Astrocyte (in vitro differentiated cells and primary cell): Measurements from ENCODE around the gene CDON. TPM values are rescaled to one million over a fixed set of nuclear protein-coding genes. Genes with fewer than 3 reads are reported as not detected.

ENCODE experiments used
- DNase-seq: peaks from one replicate; pipeline ENCODE4 v3.0.0-alpha.2; 2010; ENCODE audit warnings: low read depth
- FAIRE-seq: peaks from 2 replicates; lab custom pipeline; 2011; peaks lifted over from hg19 to GRCh38; lab: Jason Lieb, UNC
- H2AFZ ChIP-seq: 2 replicates; pipeline ENCODE4 v1.6.0; 2012; ENCODE audit warnings: low read depth, low read length, inconsistent platforms
- H3K27ac ChIP-seq: 2 replicates; pipeline ENCODE4 v1.5.1; 2011; ENCODE audit warnings: low read depth, low read length, inconsistent platforms
- H3K27me3 ChIP-seq: 2 replicates; pipeline ENCODE4 v1.6.0; 2011; ENCODE audit warnings: low read length, inconsistent platforms; ENCODE audit not compliant: insufficient read depth
- H3K36me3 ChIP-seq: 2 replicates; pipeline ENCODE4 v1.5.1; 2011; ENCODE audit warnings: low read length, inconsistent platforms; ENCODE audit not compliant: insufficient read depth
- H3K4me1 ChIP-seq: 2 replicates; pipeline ENCODE4 v1.5.1; 2011; ENCODE audit warnings: low read length, inconsistent platforms; ENCODE audit not compliant: insufficient read depth
- H3K4me2 ChIP-seq: 2 replicates; pipeline ENCODE4 v1.6.0; 2012; ENCODE audit warnings: low read length, inconsistent platforms
- H3K4me3 ChIP-seq: 2 replicates; pipeline ENCODE4 v1.5.1; 2011; ENCODE audit warnings: low read depth, mild to moderate bottlenecking, low read length, inconsistent platforms; ENCODE audit not compliant: insufficient read depth
- H3K79me2 ChIP-seq: 2 replicates; pipeline ENCODE4 v1.6.0; 2012; ENCODE audit warnings: mild to moderate bottlenecking, low read length, inconsistent platforms; ENCODE audit not compliant: insufficient read depth
- H3K9ac ChIP-seq: 2 replicates; pipeline ENCODE4 v1.6.0; 2012; ENCODE audit warnings: mild to moderate bottlenecking, low read length, inconsistent platforms
- H3K9me3 ChIP-seq: 2 replicates; pipeline ENCODE4 v1.5.1; 2012; ENCODE audit warnings: low read depth, mild to moderate bottlenecking, low read length, inconsistent platforms; ENCODE audit not compliant: insufficient read depth
- H4K20me1 ChIP-seq: 2 replicates; pipeline ENCODE4 v1.6.0; 2012; ENCODE audit warnings: low read length, inconsistent platforms; ENCODE audit not compliant: insufficient read depth
- H3K27ac Mint-ChIP-seq: one replicate; pipeline ENCODE4 v1.8.0; 2021; ENCODE audit warnings: mild to moderate bottlenecking, mixed read lengths; ENCODE audit not compliant: unreplicated experiment
- H3K27me3 Mint-ChIP-seq: one replicate; pipeline ENCODE4 v1.8.0; 2021; ENCODE audit warnings: low read depth, mixed read lengths; ENCODE audit not compliant: unreplicated experiment
- H3K36me3 Mint-ChIP-seq: one replicate; pipeline ENCODE4 v1.8.0; 2021; ENCODE audit warnings: low read depth, mixed read lengths; ENCODE audit not compliant: unreplicated experiment
- H3K4me1 Mint-ChIP-seq: one replicate; pipeline ENCODE4 v1.8.0; 2021; ENCODE audit warnings: low read depth, mixed read lengths; ENCODE audit not compliant: unreplicated experiment
- H3K4me3 Mint-ChIP-seq: one replicate; pipeline ENCODE4 v1.8.0; 2021; ENCODE audit warnings: mild to moderate bottlenecking, moderate library complexity, mixed read lengths; ENCODE audit not compliant: unreplicated experiment
- H3K9me3 Mint-ChIP-seq: one replicate; pipeline ENCODE4 v1.8.0; 2021; ENCODE audit warnings: mild to moderate bottlenecking, mixed read lengths; ENCODE audit not compliant: unreplicated experiment
- EZH2 ChIP-seq: IDR thresholded peaks from 2 replicates; pipeline ENCODE4 v1.6.1; 2012; ENCODE audit warnings: mild to moderate bottlenecking, low read length, inconsistent platforms; ENCODE audit not compliant: insufficient read depth
- total RNA-seq: library from RNA; stranded (reverse); gene quantifications from 2 replicates; pipeline ENCODE4 v1.2.1, GENCODE V29; 2021
- TF ChIP-seq, protein P1 (sequence below): IDR thresholded peaks from 2 replicates; pipeline ENCODE4 v1.5.1; 2011; ENCODE audit warnings: low read depth, mild to moderate bottlenecking, inconsistent platforms, low read length, moderate library complexity; ENCODE audit not compliant: insufficient read depth

The CDON gene
- total RNA-seq, 1 donor from 2014 or later: 15.5 TPM

- H3K9me3 ChIP-seq: no peaks in the 10 kb centered on the region
- FAIRE-seq (no peak), DNase-seq (no peak)
- no peak for TF ChIP-seq EZH2
- TF ChIP-seq, protein P1, sequence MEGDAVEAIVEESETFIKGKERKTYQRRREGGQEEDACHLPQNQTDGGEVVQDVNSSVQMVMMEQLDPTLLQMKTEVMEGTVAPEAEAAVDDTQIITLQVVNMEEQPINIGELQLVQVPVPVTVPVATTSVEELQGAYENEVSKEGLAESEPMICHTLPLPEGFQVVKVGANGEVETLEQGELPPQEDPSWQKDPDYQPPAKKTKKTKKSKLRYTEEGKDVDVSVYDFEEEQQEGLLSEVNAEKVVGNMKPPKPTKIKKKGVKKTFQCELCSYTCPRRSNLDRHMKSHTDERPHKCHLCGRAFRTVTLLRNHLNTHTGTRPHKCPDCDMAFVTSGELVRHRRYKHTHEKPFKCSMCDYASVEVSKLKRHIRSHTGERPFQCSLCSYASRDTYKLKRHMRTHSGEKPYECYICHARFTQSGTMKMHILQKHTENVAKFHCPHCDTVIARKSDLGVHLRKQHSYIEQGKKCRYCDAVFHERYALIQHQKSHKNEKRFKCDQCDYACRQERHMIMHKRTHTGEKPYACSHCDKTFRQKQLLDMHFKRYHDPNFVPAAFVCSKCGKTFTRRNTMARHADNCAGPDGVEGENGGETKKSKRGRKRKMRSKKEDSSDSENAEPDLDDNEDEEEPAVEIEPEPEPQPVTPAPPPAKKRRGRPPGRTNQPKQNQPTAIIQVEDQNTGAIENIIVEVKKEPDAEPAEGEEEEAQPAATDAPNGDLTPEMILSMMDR: no peak
- H3K79me2 ChIP-seq: no peaks in the 10 kb centered on the region
- H3K9ac ChIP-seq: no peak overlapping the region
- peaks cover 9% of the 10 kb centered on the region for H3K27me3 ChIP-seq
- no peaks in the 10 kb centered on the region for H4K20me1 ChIP-seq
- Mint-ChIP-seq H3K9me3 (no peaks in the 10 kb centered on the region), H3K27ac (no peak overlapping the region), H3K4me1 (peaks cover 3% of the 10 kb centered on the region), H3K27me3 (peaks cover 6% of the 10 kb centered on the region), H3K4me3 (no peak overlapping the region), H3K36me3 (no peaks in the 10 kb centered on the region)
- no peak overlapping the region for H3K27ac ChIP-seq
- no peak overlapping the region for H2AFZ ChIP-seq
- no peak overlapping the region for H3K4me3 ChIP-seq
- H3K36me3 ChIP-seq: no peaks in the 10 kb centered on the region
- H3K4me1 ChIP-seq: no peaks in the 10 kb centered on the region
- H3K4me2 ChIP-seq: no peak overlapping the region
Measured at GRCh38 chr11:126086248-126086647, 23.6 kb upstream of the CDON start.

GRCh38 chr11:126084608-126084912, 21.9 kb upstream of the CDON start:
- no peaks in the 10 kb centered on the region for H4K20me1 ChIP-seq
- peaks cover 10% of the 10 kb centered on the region for H3K4me1 ChIP-seq
- no peak overlapping the region for H3K9ac ChIP-seq
- DNase-seq: no peak
- no peaks in the 10 kb centered on the region for H3K9me3 ChIP-seq
- peaks cover 6% of the 10 kb centered on the region for H3K27me3 Mint-ChIP-seq
- no peak overlapping the region for H2AFZ ChIP-seq
- H3K4me2 ChIP-seq: no peak overlapping the region
- FAIRE-seq: no peak
- H3K36me3 Mint-ChIP-seq: no peaks in the 10 kb centered on the region
- no peak overlapping the region for H3K4me3 Mint-ChIP-seq
- no peak overlapping the region for H3K27ac ChIP-seq
- H3K79me2 ChIP-seq: no peaks in the 10 kb centered on the region
- H3K4me1 Mint-ChIP-seq: peaks cover 15% of the 10 kb centered on the region
- H3K9me3 Mint-ChIP-seq: no peaks in the 10 kb centered on the region
- H3K27ac Mint-ChIP-seq: no peak overlapping the region
- no peak for TF ChIP-seq EZH2
- TF ChIP-seq, protein P1: no peak
- H3K27me3 ChIP-seq: peaks cover 9% of the 10 kb centered on the region
- H3K36me3 ChIP-seq: no peaks in the 10 kb centered on the region
- no peak overlapping the region for H3K4me3 ChIP-seq

DNA sequence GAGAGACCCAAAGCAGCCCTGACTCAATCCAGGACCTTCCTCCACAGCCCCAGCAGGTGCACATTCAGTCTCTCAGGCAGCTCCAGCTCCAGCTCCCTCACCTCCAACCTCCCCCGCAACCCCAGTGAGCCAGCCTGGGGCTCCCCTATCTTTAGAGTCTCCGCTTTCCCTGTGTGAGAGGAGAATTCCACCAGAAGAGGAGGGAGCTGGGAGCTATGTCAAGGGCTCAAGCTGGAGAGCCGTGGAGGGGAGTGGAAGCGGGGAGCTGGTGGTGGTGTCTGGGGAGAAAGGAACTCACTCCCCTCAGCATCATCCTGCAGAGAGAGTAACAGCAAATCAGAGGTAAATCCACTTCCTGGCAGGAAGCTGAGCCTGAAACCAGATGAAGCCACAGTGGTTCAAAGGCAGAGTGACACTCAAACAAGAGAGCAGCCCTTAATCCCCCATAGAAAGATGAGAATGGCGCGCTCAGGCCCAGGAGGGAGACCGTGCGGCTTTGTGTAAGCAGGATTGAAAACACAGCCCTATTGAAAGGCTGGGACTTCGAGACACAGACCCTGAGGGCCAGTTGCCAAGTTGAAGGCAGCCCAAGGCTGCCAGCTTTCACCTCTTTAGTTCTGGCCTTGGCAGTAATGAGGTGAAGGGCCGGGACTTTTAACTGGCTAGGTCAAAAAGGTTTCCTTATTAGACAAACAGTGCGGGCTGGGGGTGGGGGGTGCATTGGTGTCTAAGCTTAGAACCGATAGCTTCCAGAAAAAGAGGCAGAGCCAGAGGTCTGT, 21.4 kb upstream of the CDON start:
- Mint-ChIP-seq H3K27ac (no peak overlapping the region), H3K9me3 (no peaks in the 10 kb centered on the region), H3K4me3 (no peak overlapping the region), H3K4me1 (peaks cover 19% of the 10 kb centered on the region), H3K36me3 (no peaks in the 10 kb centered on the region), H3K27me3 (peaks cover 6% of the 10 kb centered on the region)
- Histone ChIP-seq H3K79me2 (no peaks in the 10 kb centered on the region), H2AFZ (no peak overlapping the region), H3K36me3 (no peaks in the 10 kb centered on the region), H3K4me1 (peaks cover 11% of the 10 kb centered on the region), H3K9ac (no peak overlapping the region), H3K4me2 (no peak overlapping the region), H3K9me3 (no peaks in the 10 kb centered on the region), H3K27ac (no peak overlapping the region), H4K20me1 (no peaks in the 10 kb centered on the region), H3K27me3 (peaks cover 9% of the 10 kb centered on the region), H3K4me3 (no peak overlapping the region)
- DNase-seq: no peak
- no peak for TF ChIP-seq EZH2
- TF ChIP-seq, protein P1: no peak
- no peak for FAIRE-seq
